HEK293T (cell line): ENCODE data around the gene RASSF8.

Source experiments
- CTCF ChIA-PET: fragments of 350-600 bp; formaldehyde crosslinking; extraction: SDS; loops from one replicate; lab custom pipeline; 2021; ENCODE audit warnings: antibody characterized with exemption, inconsistent platforms; lab: Yijun Ruan, JAX
- POLR2A ChIA-PET: fragments of 350-600 bp; formaldehyde crosslinking; extraction: SDS; loops from one replicate; lab custom pipeline; 2020; ENCODE audit warnings: antibody characterized with exemption, inconsistent platforms; lab: Yijun Ruan, JAX
- DNase-seq: peaks from one replicate; pipeline ENCODE4 v3.0.0; 2012; ENCODE audit warnings: mixed read lengths; ENCODE audit errors: extremely low spot score
- ARNT ChIP-seq: fragments of 450-650 bp; IDR thresholded peaks from 2 replicates; pipeline ENCODE4 v1.6.1; 2017; ENCODE audit warnings: mild to moderate bottlenecking
- BHLHE40 ChIP-seq: fragments of 450-650 bp; IDR thresholded peaks from 2 replicates; pipeline ENCODE4 v1.6.1; 2016; ENCODE audit warnings: mild to moderate bottlenecking, moderate library complexity, borderline replicate concordance
- CTBP1 ChIP-seq: fragments of 450-650 bp; IDR thresholded peaks from 2 replicates; pipeline ENCODE4 v1.6.1; 2016; ENCODE audit warnings: borderline replicate concordance
- ELF4 ChIP-seq: fragments of 450-650 bp; IDR thresholded peaks from 2 replicates; pipeline ENCODE4 v1.6.1; 2017; ENCODE audit warnings: antibody characterized with exemption
- FOXA1 ChIP-seq: fragments of 450-650 bp; IDR thresholded peaks from 2 replicates; pipeline ENCODE4 v1.6.1; 2016; ENCODE audit warnings: mild to moderate bottlenecking
- FOXK2 ChIP-seq: fragments of 450-650 bp; IDR thresholded peaks from 2 replicates; pipeline ENCODE4 v1.6.1; 2016; ENCODE audit warnings: mild to moderate bottlenecking
- FOXM1 ChIP-seq: fragments of 450-650 bp; IDR thresholded peaks from 2 replicates; pipeline ENCODE4 v1.6.1; 2017; ENCODE audit warnings: mild to moderate bottlenecking, borderline replicate concordance
- HDGF ChIP-seq: fragments of 450-650 bp; IDR thresholded peaks from 2 replicates; pipeline ENCODE4 v1.6.1; 2017; ENCODE audit warnings: antibody characterized with exemption, borderline replicate concordance
- L3MBTL2 ChIP-seq: fragments of 450-650 bp; conservative IDR thresholded peaks from 2 replicates; pipeline ENCODE4 v1.6.1; 2016; ENCODE audit warnings: mild to moderate bottlenecking
- LEF1 ChIP-seq: fragments of 450-650 bp; IDR thresholded peaks from 2 replicates; pipeline ENCODE4 v1.6.1; 2017; ENCODE audit warnings: mild to moderate bottlenecking, borderline replicate concordance
- NFRKB ChIP-seq: fragments of 450-650 bp; IDR thresholded peaks from 2 replicates; pipeline ENCODE4 v1.6.1; 2016; ENCODE audit warnings: mild to moderate bottlenecking, moderate library complexity
- PKNOX1 ChIP-seq: fragments of 450-650 bp; IDR thresholded peaks from 2 replicates; pipeline ENCODE4 v1.6.1; 2016
- SP1 ChIP-seq: fragments of 450-650 bp; IDR thresholded peaks from 2 replicates; pipeline ENCODE4 v1.6.1; 2017
- SUZ12 ChIP-seq: fragments of 450-650 bp; IDR thresholded peaks from 2 replicates; pipeline ENCODE4 v1.6.1; 2016; ENCODE audit warnings: mild to moderate bottlenecking
- TARDBP ChIP-seq: fragments of 450-650 bp; IDR thresholded peaks from 2 replicates; pipeline ENCODE4 v1.6.1; 2016
- ZNF384 ChIP-seq: fragments of 450-650 bp; IDR thresholded peaks from 2 replicates; pipeline ENCODE4 v1.6.1; 2016

The RASSF8 gene

GRCh38 chr12:26031827-26032226, 73.3 kb downstream of the RASSF8 start:
- TF ChIP-seq SP1 (no peak), SUZ12 (no peak), FOXM1 (no peak), BHLHE40 (no peak), FOXA1 (no peak), TARDBP (no peak)
- CTCF ChIA-PET = no interaction called here
- DNase-seq = no peak
- POLR2A ChIA-PET = interaction anchor here (0.9 kb wide), 1 partner anchor 81 kb away, joined by 3 read pairs; no protein-coding TSS in a partner anchor

GRCh38 chr12:26032290-26032689, 73.8 kb downstream of the RASSF8 start:
- POLR2A ChIA-PET = interaction anchor here (0.9 kb wide), 1 partner anchor 81 kb away, joined by 3 read pairs; no protein-coding TSS in a partner anchor
- TF ChIP-seq ARNT (no peak), L3MBTL2 (no peak), BHLHE40 (no peak), ZNF384 (no peak), PKNOX1 (no peak), LEF1 (no peak), FOXA1 (no peak), SUZ12 (no peak), SP1 (no peak), CTBP1 (no peak), TARDBP (no peak), NFRKB (no peak), FOXM1 (no peak), FOXK2 (no peak), ELF4 (no peak), HDGF (no peak)
- CTCF ChIA-PET = interaction anchor here (0.7 kb wide), 1 partner anchor 15 kb away, joined by 5 read pairs; no protein-coding TSS in a partner anchor
- DNase-seq = no peak

- DNase-seq = no peak
- TF ChIP-seq L3MBTL2 (no peak), PKNOX1 (0 out of 2 replicates have a peak, but pooled peaks have one; percentile 6), FOXA1 (0 out of 2 replicates have a peak, but pooled peaks have one; percentile 31), ELF4 (no peak), SUZ12 (no peak)
- ChIA-PET POLR2A (interaction anchor here (0.9 kb wide), 1 partner anchor 80 kb away, joined by 3 read pairs; no protein-coding TSS in a partner anchor), CTCF (interaction anchor here (0.7 kb wide), 1 partner anchor 16 kb away, joined by 5 read pairs; no protein-coding TSS in a partner anchor)
Observed at GRCh38 chr12:26032719-26033241, 74.3 kb downstream of the RASSF8 start.

- POLR2A ChIA-PET = no interaction called here
- no peak for DNase-seq
- CTCF ChIA-PET = interaction anchor here (0.7 kb wide), 1 partner anchor 600 kb away, joined by 3 read pairs; no protein-coding TSS in a partner anchor
- TF ChIP-seq ELF4 = no peak
- TF ChIP-seq FOXA1 = no peak
- TF ChIP-seq ARNT = no peak
Observed at GRCh38 chr12:26034371-26035142, 76.1 kb downstream of the RASSF8 start.

- ChIA-PET CTCF (interaction anchor here (0.7 kb wide), 1 partner anchor 459 kb away, joined by 4 read pairs; no protein-coding TSS in a partner anchor), POLR2A (no interaction called here)
- TF ChIP-seq NFRKB = no peak
- TF ChIP-seq LEF1 = no peak
- no peak for TF ChIP-seq CTBP1
- no peak for TF ChIP-seq FOXA1
- no peak for TF ChIP-seq ELF4
- TF ChIP-seq PKNOX1 = no peak
- no peak for TF ChIP-seq TARDBP
- no peak for TF ChIP-seq SUZ12
- TF ChIP-seq ARNT = no peak
- no peak for TF ChIP-seq FOXK2
- TF ChIP-seq HDGF = no peak
- no peak for TF ChIP-seq SP1
- TF ChIP-seq ZNF384 = no peak
- TF ChIP-seq BHLHE40 = no peak
- TF ChIP-seq FOXM1 = no peak
- DNase-seq = no peak
Observed at GRCh38 chr12:26036877-26037276, 78.4 kb downstream of the RASSF8 start.

- ChIA-PET POLR2A (interaction anchor here (1.4 kb wide), 1 partner anchor 79 kb away, joined by 4 read pairs; the partner anchor contains the start of gene RASSF8), CTCF (interaction anchor here (1.0 kb wide), 1 partner anchor 20 kb away, joined by 3 read pairs; no protein-coding TSS in a partner anchor)
- TF ChIP-seq SUZ12 = no peak
- no peak for TF ChIP-seq TARDBP
- no peak for TF ChIP-seq ARNT
- TF ChIP-seq L3MBTL2 = no peak
- no peak for DNase-seq
Observed at GRCh38 chr12:26037615-26038220, 79.2 kb downstream of the RASSF8 start.
